Lower leg skin (tissue), 4 donors: ENCODE measurements around the gene TM4SF5. TPM values are rescaled to one million over a fixed set of nuclear protein-coding genes. Genes with fewer than 3 reads are reported as not detected.

Experiments
- DNase-seq, 2 donors: peaks; one replicate each; pipeline ENCODE4 v3.0.0-alpha.2; 2019; ENCODE audit warnings: low spot score in 2 of 2
- H3K4me3 ChIP-seq: fragments of 200-600 bp; sonication (generic); 2 replicates; pipeline ENCODE4 v1.5.1; 2017; ENCODE audit warnings: mild to moderate bottlenecking, low read depth; ENCODE audit not compliant: poor library complexity, severe bottlenecking
- CTCF ChIP-seq, 3 donors: fragments of 450-650 bp; IDR thresholded peaks; one replicate each; pipeline ENCODE4 v1.5.1; 2016; ENCODE audit warnings: antibody characterized with exemption in 3 of 3, mild to moderate bottlenecking in 3 of 3, moderate library complexity in 2 of 3
- POLR2A ChIP-seq, 2 donors: fragments of 450-650 bp; IDR thresholded peaks; one replicate each; pipeline ENCODE4 v1.6.1; 2016 to 2017; ENCODE audit warnings: antibody characterized with exemption in 2 of 2, mild to moderate bottlenecking in 1 of 2, moderate library complexity in 1 of 2
- WGBS, 2 donors: methylation state at CpG; one replicate each; pipeline ENCODE4 v1.1.5; 2018; 5-methylcytosine and 5-hydroxymethylcytosine counted together
- intact Hi-C: fragments of 100-400 bp; cut with DNase I; formaldehyde crosslinking; loops from one replicate; pipeline ENCODE4 v1.15.0; 2023; ENCODE audit warnings: low total_unique reads
- total RNA-seq, 4 donors: library from RNA; depleted of rRNA; stranded (reverse); fragments of >200 nt; gene quantifications; one replicate each; pipeline ENCODE4 v1.1.0, GENCODE V29; 2016

TM4SF5 gene
- total RNA-seq, 4 donors from 2014 or later = not detected

GRCh38 chr17:4806777-4807604 is 35.3 kb downstream of the TM4SF5 start, which contains the start of gene PLD2:
Gene PLD2 (plus strand): TSS chr17:4807152. CDS start chr17:4807773, 621 bp downstream.
- DNase-seq = peak; percentile 76 to 96
- H3K4me3 ChIP-seq = peak within 1 kb of the TSS; percentile 55
- TF ChIP-seq POLR2A (IDR thresholded peaks at IDR 0.05) (no peak), CTCF (IDR thresholded peaks at IDR 0.05) (no peak)
- intact Hi-C loops = no loop called here
- WGBS, 2 donors = 0 to 1% methylated on average over 36 to 60 of the region's 106 CpGs

- 21 to 22% methylated on average over 32 of the region's 32 CpGs for WGBS, 2 donors
- H3K4me3 ChIP-seq = peak overlapping the region; percentile 55
- intact Hi-C loops = no loop called here
- no peak for DNase-seq
- TF ChIP-seq CTCF (IDR thresholded peaks at IDR 0.05) = no peak
- TF ChIP-seq POLR2A (IDR thresholded peaks at IDR 0.05) = no peak
These were observed 36.1 kb downstream of the TM4SF5 start for GRCh38 chr17:4807605-4808377.

- TF ChIP-seq POLR2A (IDR thresholded peaks at IDR 0.05) (no peak), CTCF (IDR thresholded peaks at IDR 0.05) (no peak)
- peak in 1 of 2 donors; percentile 91 for DNase-seq
These were observed 36.7 kb downstream of the TM4SF5 start for GRCh38 chr17:4808378-4808767.

GRCh38 chr17:4810696-4811290 is 39.1 kb downstream of the TM4SF5 start:
- no peak for TF ChIP-seq CTCF (IDR thresholded peaks at IDR 0.05)
- no peak for TF ChIP-seq POLR2A (IDR thresholded peaks at IDR 0.05)
- no peak for DNase-seq
- H3K4me3 ChIP-seq = no peak overlapping the region
- intact Hi-C loops = no loop called here
- WGBS, 2 donors = 61 to 65% methylated on average over 13 of the region's 13 CpGs

More at GRCh38 chr17:4808378-4808767, 36.7 kb downstream of the TM4SF5 start:
- WGBS, 2 donors = 40 to 42% methylated on average over 6 of the region's 6 CpGs
- intact Hi-C loops = no loop called here
- no peak overlapping the region for H3K4me3 ChIP-seq

GRCh38 chr17:4811471-4811870 is 39.8 kb downstream of the TM4SF5 start:
- WGBS, 2 donors = 90 to 94% methylated on average over 12 of the region's 12 CpGs
- no peak for DNase-seq
- intact Hi-C loops = no loop called here
- TF ChIP-seq CTCF (IDR thresholded peaks at IDR 0.05) = no peak
- no peak for TF ChIP-seq POLR2A (IDR thresholded peaks at IDR 0.05)
- no peak overlapping the region for H3K4me3 ChIP-seq
